H1 (cell line): ENCODE measurements around the gene MBP. TPM values are rescaled to one million over a fixed set of nuclear protein-coding genes. Genes with fewer than 3 reads are reported as not detected.

Experiments
- CHD7 ChIP-seq: fragments of 300-600 bp; sonication (generic); IDR thresholded peaks from 2 replicates; pipeline ENCODE4 v1.7.1; 2012; ENCODE audit warnings: low read length, moderate library complexity, mild to moderate bottlenecking, inconsistent platforms; ENCODE audit not compliant: insufficient replicate concordance
- HDAC2 ChIP-seq, 2 experiments: fragments of 300-600 bp in 1 of 2; sonication (generic) in 1 of 2; IDR thresholded peaks; 2 replicates each; pipeline ENCODE4 v1.6.1; 2011 to 2012; ENCODE audit warnings: low read depth in 2 of 2, low read length in 2 of 2, mild to moderate bottlenecking in 2 of 2, moderate library complexity in 2 of 2, borderline replicate concordance in 1 of 2, inconsistent platforms in 1 of 2
- HDAC6 ChIP-seq: IDR thresholded peaks from one replicate; pipeline ENCODE4 v1.7.1; 2012; ENCODE audit warnings: low read depth, mild to moderate bottlenecking, inconsistent platforms, low read length, moderate library complexity
- polyA plus RNA-seq, 7 experiments: library from polyadenylated mRNA; depleted of rRNA in 3 of 7; stranded (reverse) in 5 of 7; unstranded in 2 of 7; fragments of >200 nt in 5 of 7; fragments of 200-250 nt in 2 of 7; gene quantifications; 1 replicate in 5 of 7; 2 replicates in 1 of 7; 4 replicates in 1 of 7; pipeline versions ENCODE4 v1.2.1 to v1.2.3, GENCODE V29; 2011 to 2013; ENCODE audit warnings: missing spikeins in 2 of 7, mixed read lengths in 2 of 7
- total RNA-seq: library from RNA; stranded (reverse); fragmentation: NEBNext Ultra II Directional; extraction: Animal tissue kit (Norgen Biotek cat#: 25700); gene quantifications from 2 replicates; pipeline ENCODE4 v1.2.1, GENCODE V29; 2021

MBP gene
- total and polyA plus RNA-seq, 2 of the 8 experiments (the other 6 are each of a cell fraction or from before 2014, with no cell fraction given): 7.7 to 19.2 TPM

- TF ChIP-seq CHD7 (no peak), HDAC2 (IDR thresholded peaks at IDR 0.05; ENCODE audit: borderline replicate concordance in 1 of 2, low read depth in 2 of 2, low read length in 2 of 2) (no peak), HDAC6 (no peak)
- TF ChIP-seq, all 59 proteins: peak for 0
These were observed 115.2 kb downstream of the MBP start (continued) for GRCh38 chr18:77017355-77017754.
